ENCODE measurements around the gene SBSN.

SBSN gene

GRCh38 chr19:35551091-35551810, 23.1 kb upstream of the SBSN start:
- peaks cover 6% of the 10 kb centered on the region; the same call in 1 of the 2 replicates for H3K36me3 ChIP-seq

GRCh38 chr19:35549879-35550523, 21.9 kb upstream of the SBSN start:
- Histone ChIP-seq H3K36me3 (peaks cover 6% of the 10 kb centered on the region; the same call in 1 of the 2 replicates), H3K9me3 (ENCODE audit: severe bottlenecking) (no peaks in the 10 kb centered on the region)
- TF ChIP-seq CTCF (IDR thresholded peaks at IDR 0.05; ENCODE audit: low read depth, low read length), result no peak

More at GRCh38 chr19:35551091-35551810, 23.1 kb upstream of the SBSN start:
- no peaks in the 10 kb centered on the region for H3K27me3 ChIP-seq (ENCODE audit: insufficient read depth, low read depth, severe bottlenecking)
- TF ChIP-seq CTCF (IDR thresholded peaks at IDR 0.05; ENCODE audit: low read depth, low read length), result no peak
- no peak overlapping the region for H3K4me3 ChIP-seq (ENCODE audit: low read depth, low read length)
- no peak for DNase-seq
- peaks cover 3% of the 10 kb centered on the region for H3K9me3 ChIP-seq (ENCODE audit: severe bottlenecking)
- no peak overlapping the region for H3K27ac ChIP-seq

GRCh38 chr19:35549174-35549788, 21.2 kb upstream of the SBSN start:
- DNase-seq, result peak; percentile 62

More at GRCh38 chr19:35549879-35550523, 21.9 kb upstream of the SBSN start:
- H3K27me3 ChIP-seq (ENCODE audit: insufficient read depth, low read depth, severe bottlenecking), result no peaks in the 10 kb centered on the region
- H3K4me3 ChIP-seq (ENCODE audit: low read depth, low read length), result no peak overlapping the region
- H3K27ac ChIP-seq, result no peak overlapping the region
- DNase-seq, result no peak

GRCh38 chr19:35546532-35546931, 18.4 kb upstream of the SBSN start:
- H3K36me3 ChIP-seq, result peaks cover 6% of the 10 kb centered on the region; the same call in 1 of the 2 replicates

More at GRCh38 chr19:35549174-35549788, 21.2 kb upstream of the SBSN start:
- Histone ChIP-seq H3K27me3 (ENCODE audit: insufficient read depth, low read depth, severe bottlenecking) (no peaks in the 10 kb centered on the region), H3K36me3 (peaks cover 6% of the 10 kb centered on the region; the same call in 1 of the 2 replicates), H3K27ac (no peak overlapping the region), H3K9me3 (ENCODE audit: severe bottlenecking) (no peaks in the 10 kb centered on the region), H3K4me3 (ENCODE audit: low read depth, low read length) (no peak overlapping the region)
- TF ChIP-seq CTCF (IDR thresholded peaks at IDR 0.05; ENCODE audit: low read depth, low read length), result peak; percentile 75

GRCh38 chr19:35545855-35546381, 17.8 kb upstream of the SBSN start:
- TF ChIP-seq CTCF (IDR thresholded peaks at IDR 0.05; ENCODE audit: low read depth, low read length), result no peak
- Histone ChIP-seq H3K4me3 (ENCODE audit: low read depth, low read length) (peak overlapping the region; percentile 88), H3K36me3 (peaks cover 6% of the 10 kb centered on the region; the same call in 1 of the 2 replicates), H3K27me3 (ENCODE audit: insufficient read depth, low read depth, severe bottlenecking) (no peaks in the 10 kb centered on the region), H3K9me3 (ENCODE audit: severe bottlenecking) (no peaks in the 10 kb centered on the region), H3K27ac (peak overlapping the region; percentile 74)
- peak; percentile 60 for DNase-seq

More at GRCh38 chr19:35546532-35546931, 18.4 kb upstream of the SBSN start:
- H3K27ac ChIP-seq, result no peak overlapping the region
- DNase-seq, result no peak
- no peaks in the 10 kb centered on the region for H3K9me3 ChIP-seq (ENCODE audit: severe bottlenecking)
- no peaks in the 10 kb centered on the region for H3K27me3 ChIP-seq (ENCODE audit: insufficient read depth, low read depth, severe bottlenecking)
- H3K4me3 ChIP-seq (ENCODE audit: low read depth, low read length), result 0 out of 2 replicates have a peak overlapping the region, but pooled peaks have one; percentile 88
- no peak for TF ChIP-seq CTCF (IDR thresholded peaks at IDR 0.05; ENCODE audit: low read depth, low read length)
